Measurements from ENCODE around the gene SNTG2.

Gene SNTG2

DNA sequence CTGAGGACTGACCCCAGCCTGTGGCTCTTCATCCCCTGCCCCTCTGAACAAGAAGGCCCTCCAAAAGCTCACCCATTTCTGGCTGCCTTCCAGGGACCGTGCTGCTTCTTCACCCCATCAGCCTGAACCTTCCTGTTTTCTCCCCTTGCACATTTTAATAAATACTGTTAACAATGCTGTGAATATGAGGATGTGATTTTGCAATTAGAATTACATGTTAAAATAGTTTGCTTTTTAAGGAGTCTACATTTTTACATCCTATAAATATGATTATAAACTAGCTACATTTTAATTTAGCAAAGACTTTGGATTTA lies 4.0 kb downstream of the SNTG2 start:
- H3K27ac ChIP-seq = no peak overlapping the region
- no peak for TF ChIP-seq ZFX (IDR thresholded peaks at IDR 0.05; ENCODE audit: borderline replicate concordance)
- TF ChIP-seq, protein P1, sequence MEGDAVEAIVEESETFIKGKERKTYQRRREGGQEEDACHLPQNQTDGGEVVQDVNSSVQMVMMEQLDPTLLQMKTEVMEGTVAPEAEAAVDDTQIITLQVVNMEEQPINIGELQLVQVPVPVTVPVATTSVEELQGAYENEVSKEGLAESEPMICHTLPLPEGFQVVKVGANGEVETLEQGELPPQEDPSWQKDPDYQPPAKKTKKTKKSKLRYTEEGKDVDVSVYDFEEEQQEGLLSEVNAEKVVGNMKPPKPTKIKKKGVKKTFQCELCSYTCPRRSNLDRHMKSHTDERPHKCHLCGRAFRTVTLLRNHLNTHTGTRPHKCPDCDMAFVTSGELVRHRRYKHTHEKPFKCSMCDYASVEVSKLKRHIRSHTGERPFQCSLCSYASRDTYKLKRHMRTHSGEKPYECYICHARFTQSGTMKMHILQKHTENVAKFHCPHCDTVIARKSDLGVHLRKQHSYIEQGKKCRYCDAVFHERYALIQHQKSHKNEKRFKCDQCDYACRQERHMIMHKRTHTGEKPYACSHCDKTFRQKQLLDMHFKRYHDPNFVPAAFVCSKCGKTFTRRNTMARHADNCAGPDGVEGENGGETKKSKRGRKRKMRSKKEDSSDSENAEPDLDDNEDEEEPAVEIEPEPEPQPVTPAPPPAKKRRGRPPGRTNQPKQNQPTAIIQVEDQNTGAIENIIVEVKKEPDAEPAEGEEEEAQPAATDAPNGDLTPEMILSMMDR (IDR thresholded peaks at IDR 0.05) = no peak

DNA sequence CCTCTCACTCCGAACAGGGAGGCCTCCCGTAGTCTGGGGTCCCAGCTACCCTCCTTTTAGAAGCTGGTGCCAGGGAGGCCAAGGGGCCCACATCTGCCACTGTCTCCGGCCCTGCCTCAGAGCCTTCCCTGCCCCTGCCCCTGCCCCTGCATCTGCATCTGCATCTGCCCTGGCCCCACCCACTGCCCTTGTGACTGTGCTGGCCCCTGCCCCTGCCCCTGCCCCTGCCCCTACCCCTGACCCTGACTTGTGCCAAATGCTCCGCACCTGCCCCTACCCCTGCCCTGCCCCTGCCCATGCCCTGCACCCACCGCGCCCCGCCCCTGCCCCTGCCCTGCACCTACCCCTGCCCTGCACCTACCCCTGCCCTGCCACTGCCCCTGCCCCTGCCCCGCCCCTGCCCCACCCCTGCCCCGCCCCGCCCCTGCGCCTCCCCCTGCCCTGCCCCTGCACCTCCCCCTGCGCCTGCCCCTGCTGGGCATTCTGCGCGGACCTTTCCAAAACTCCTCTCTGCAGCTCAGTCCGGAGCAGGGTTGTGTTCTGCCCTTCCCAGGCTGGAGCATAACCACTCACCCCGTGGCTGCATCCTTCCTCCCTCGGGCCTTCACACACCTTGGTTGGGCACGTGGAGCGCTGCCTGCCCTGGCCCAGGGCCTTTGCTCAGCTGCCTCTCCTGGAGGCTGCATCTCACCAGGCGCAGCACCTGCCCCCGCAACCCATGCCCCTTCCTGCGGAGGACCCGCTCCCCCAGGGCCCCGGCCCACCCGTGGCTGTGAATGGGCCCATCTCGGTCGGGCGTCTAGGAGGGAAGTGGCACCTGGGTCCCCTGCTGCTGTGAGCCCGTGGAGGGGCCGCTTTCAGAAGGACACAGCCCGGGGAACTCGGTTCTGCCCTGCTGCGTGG lies 5.4 kb downstream of the SNTG2 start:
- TF ChIP-seq, protein P1 (IDR thresholded peaks at IDR 0.05) = no peak
- H3K27ac ChIP-seq = no peak overlapping the region

DNA sequence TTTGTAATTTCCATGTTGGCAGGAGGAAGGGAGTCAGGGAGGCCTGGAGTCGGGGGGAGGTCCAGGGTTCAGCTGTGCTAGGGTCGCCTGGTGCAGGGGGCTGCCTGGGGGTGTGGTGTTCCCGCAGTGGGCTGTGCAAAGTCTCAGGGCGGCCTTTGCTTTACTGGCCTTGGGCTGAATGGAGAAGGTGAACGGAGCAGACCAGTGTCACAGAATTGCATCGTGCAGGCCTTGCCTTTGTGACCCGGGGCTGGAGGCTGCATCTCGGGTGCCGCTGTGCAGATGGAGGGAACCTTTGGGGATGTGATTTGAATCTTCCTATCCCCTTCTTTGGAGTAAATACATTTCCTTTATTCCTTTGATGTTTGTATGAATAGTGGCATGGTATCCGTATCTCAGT lies 8.8 kb downstream of the SNTG2 start:
- no peak overlapping the region for H3K27ac ChIP-seq

DNA sequence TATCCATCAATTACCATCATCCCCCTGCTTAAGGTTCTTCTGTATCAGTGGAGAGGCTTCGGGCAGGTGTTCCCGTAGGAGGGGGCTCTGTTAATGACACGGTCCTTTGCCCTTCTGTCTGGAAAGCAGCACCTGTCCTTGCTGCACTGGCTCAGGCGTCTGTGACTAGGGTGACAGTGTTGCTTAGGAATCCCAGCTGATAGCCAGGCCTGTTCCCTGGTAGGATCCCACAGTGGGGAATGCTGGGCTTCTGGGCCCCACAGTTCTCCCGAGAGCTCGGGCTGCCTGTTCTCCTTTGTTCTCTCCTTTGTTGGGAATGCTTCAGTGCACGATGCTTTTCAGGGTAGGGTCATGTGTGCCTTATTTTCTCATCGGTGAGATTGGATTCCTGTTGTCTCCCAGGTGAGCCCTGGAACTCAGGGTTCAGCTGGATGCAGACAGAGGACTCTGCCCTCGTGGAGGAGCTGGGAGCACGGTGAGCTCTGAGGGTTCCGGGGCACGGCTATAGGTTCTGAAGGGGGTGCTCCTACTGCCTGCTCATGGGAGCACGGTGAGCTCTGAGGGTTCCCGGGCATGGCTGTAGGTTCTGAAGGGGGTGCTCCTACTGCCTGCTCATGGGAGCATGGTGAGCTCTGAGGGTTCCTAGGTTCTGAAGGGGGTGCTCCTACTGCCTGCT lies 9.6 kb downstream of the SNTG2 start:
- TF ChIP-seq, protein P1 (IDR thresholded peaks at IDR 0.05) = no peak
- no peak for TF ChIP-seq ZFX (IDR thresholded peaks at IDR 0.05; ENCODE audit: borderline replicate concordance)
- H3K27ac ChIP-seq = no peak overlapping the region

More for the DNA sequence above, 8.8 kb downstream of the SNTG2 start:
- TF ChIP-seq ZFX (IDR thresholded peaks at IDR 0.05; ENCODE audit: borderline replicate concordance) = no peak
- TF ChIP-seq, protein P1 (IDR thresholded peaks at IDR 0.05) = no peak

DNA sequence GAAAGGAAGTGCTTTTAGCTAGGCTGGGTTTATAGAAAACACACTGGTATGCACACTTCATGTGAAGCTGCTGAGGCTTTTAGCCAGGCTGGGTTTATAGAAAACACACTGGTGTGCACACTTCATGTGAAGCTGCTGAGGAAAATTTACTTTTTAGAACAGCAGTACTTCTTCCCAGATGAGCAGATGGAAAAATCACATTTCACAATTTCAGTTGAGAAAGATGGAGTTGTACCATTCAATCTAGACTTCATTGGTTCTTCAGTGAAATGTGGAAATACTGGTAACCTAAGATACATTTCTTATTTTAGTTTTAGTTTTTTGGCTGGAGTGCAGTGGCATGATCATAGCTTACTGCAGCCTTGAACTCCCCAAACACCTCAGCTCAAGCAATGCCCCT lies 11.1 kb downstream of the SNTG2 start:
- TF ChIP-seq, protein P1 (IDR thresholded peaks at IDR 0.05) = no peak
- TF ChIP-seq ZFX (IDR thresholded peaks at IDR 0.05; ENCODE audit: borderline replicate concordance) = no peak
- H3K27ac ChIP-seq = no peak overlapping the region

DNA sequence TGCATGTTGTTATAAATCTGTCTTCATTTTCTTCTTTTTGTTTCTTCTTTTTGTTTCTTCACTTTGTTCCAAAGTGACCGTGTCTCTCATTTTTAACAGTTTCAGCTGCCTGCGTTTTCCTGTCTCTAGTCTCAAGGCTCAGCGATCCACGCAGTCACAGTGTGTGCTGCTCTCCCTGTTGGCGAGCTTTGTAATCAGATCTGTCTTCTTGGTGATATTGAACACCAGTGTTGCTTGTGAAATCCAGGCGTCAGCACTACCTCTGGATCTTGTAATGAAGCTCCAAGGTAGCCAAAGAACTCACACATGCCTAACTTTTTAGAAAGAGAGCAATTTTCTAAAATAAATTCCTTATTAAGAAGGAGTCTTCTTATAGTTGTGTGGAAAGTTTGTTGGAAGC lies 13.2 kb downstream of the SNTG2 start:
- TF ChIP-seq ZFX (IDR thresholded peaks at IDR 0.05; ENCODE audit: borderline replicate concordance) = no peak
- TF ChIP-seq, protein P1 (IDR thresholded peaks at IDR 0.05) = no peak
- no peak overlapping the region for H3K27ac ChIP-seq

DNA sequence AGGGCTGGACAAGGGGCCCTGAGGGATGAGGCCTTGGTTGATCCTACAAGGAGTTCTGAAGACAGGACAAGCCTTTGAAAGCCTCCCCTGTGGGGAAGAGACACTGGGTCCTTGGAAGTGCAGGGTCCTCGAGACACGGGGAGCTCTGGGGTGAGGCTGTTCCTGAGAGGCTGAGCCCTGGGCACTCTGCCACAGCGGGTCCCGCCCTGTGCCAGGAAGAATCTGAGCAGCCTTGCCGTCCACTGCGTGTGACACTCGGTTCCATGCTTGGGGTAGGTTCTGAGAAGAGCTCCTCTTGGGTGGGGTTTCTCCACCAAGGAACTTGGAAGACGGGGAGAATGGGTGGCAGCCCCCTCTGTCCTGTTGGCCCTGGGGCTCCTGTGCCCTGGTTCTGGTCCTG lies 13.9 kb downstream of the SNTG2 start:
- TF ChIP-seq, protein P1 (IDR thresholded peaks at IDR 0.05) = no peak
- TF ChIP-seq ZFX (IDR thresholded peaks at IDR 0.05; ENCODE audit: borderline replicate concordance) = no peak
- H3K27ac ChIP-seq = no peak overlapping the region

All from 22Rv1 (cell line).